Osteoblast (primary cell): ENCODE data around the gene CD70. TPM values are rescaled to one million over a fixed set of nuclear protein-coding genes. Genes with fewer than 3 reads are reported as not detected.
"Not testable (repeated sequence)": the region's sequence is repeated elsewhere in the genome, so short reads cannot be mapped to it uniquely, and the experiment has no call there.

Source experiments
- DNase-seq: peaks from one replicate; pipeline ENCODE4 v3.0.0; 2011; ENCODE audit warnings: low spot score, mixed read lengths; ENCODE audit not compliant: insufficient read length; ENCODE audit errors: missing footprints
- H2AFZ ChIP-seq: 2 replicates; pipeline ENCODE4 v1.6.0; 2011; ENCODE audit warnings: mild to moderate bottlenecking, low read length
- H3K27ac ChIP-seq: 2 replicates; pipeline ENCODE4 v1.5.1; 2011; ENCODE audit warnings: mild to moderate bottlenecking, low read depth, low read length, moderate library complexity
- H3K27me3 ChIP-seq: 2 replicates; pipeline ENCODE4 v1.6.0; 2012; ENCODE audit warnings: mild to moderate bottlenecking, control low read depth, inconsistent platforms, low read length, moderate library complexity; ENCODE audit not compliant: insufficient read depth
- H3K36me3 ChIP-seq: 2 replicates; pipeline ENCODE4 v1.5.1; 2011; ENCODE audit warnings: mild to moderate bottlenecking, low read length, control low read depth, moderate library complexity; ENCODE audit not compliant: insufficient read depth
- H3K4me1 ChIP-seq: 2 replicates; pipeline ENCODE4 v1.5.1; 2011; ENCODE audit warnings: mild to moderate bottlenecking, low read length, control low read depth, moderate library complexity; ENCODE audit not compliant: insufficient read depth
- H3K4me2 ChIP-seq: 2 replicates; pipeline ENCODE4 v1.6.0; 2011; ENCODE audit warnings: mild to moderate bottlenecking, low read length; ENCODE audit not compliant: insufficient read depth
- H3K4me3 ChIP-seq: fragments of 200-600 bp; sonication (generic); 3 replicates; pipeline ENCODE4 v1.5.1; 2012; ENCODE audit warnings: mild to moderate bottlenecking, low read length, inconsistent platforms; ENCODE audit not compliant: insufficient read depth
- H3K79me2 ChIP-seq: 2 replicates; pipeline ENCODE4 v1.6.0; 2012; ENCODE audit warnings: mild to moderate bottlenecking, low read length, control low read depth, inconsistent platforms; ENCODE audit not compliant: insufficient read depth
- H3K9me3 ChIP-seq: 2 replicates; pipeline ENCODE4 v1.5.1; 2011; ENCODE audit warnings: low read depth, low read length, control low read depth
- H4K20me1 ChIP-seq: 2 replicates; pipeline ENCODE4 v1.6.0; 2012; ENCODE audit warnings: mild to moderate bottlenecking, low read length, control low read depth; ENCODE audit not compliant: insufficient read depth
- total RNA-seq: library from RNA; depleted of rRNA; stranded (reverse); fragments of >200 nt; gene quantifications from 2 replicates; pipeline ENCODE4 v1.2.3, GENCODE V29; 2012
- TF ChIP-seq, protein P1 (sequence below): IDR thresholded peaks from 2 replicates; pipeline ENCODE4 v1.5.1; 2011; ENCODE audit warnings: mild to moderate bottlenecking, low read depth, low read length, moderate library complexity; ENCODE audit errors: extremely low read depth

The CD70 gene
- total RNA-seq, 1 donor = not detected

DNA sequence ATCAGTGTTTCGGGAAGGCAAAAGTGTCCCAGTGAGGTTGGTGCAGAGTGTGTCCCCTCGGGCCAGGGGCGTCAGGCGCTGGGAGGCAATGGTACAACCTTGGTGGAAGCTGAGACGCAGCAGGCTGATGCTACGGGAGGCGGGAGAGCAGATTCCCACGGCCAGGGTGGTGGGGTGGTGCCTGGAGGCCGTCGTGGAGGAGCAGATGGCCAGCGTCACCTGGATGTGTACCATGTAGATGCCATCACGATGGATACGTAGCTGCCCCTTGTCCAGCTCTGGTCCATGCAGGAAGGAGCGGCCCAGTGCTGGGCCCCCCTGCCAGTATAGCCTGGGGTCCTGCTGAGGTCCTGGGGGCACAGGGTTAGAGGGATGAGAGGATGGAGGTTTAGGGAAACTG, 4.9 kb downstream of the CD70 start:
- Histone ChIP-seq H3K27ac (no peak overlapping the region), H3K36me3 (no peaks in the 10 kb centered on the region), H3K27me3 (peaks cover 52% of the 10 kb centered on the region), H3K4me3 (no peak overlapping the region), H2AFZ (no peak overlapping the region), H3K9me3 (no peaks in the 10 kb centered on the region), H4K20me1 (no peaks in the 10 kb centered on the region), H3K4me1 (peaks cover 4% of the 10 kb centered on the region), H3K79me2 (no peaks in the 10 kb centered on the region), H3K4me2 (no peak overlapping the region)
- DNase-seq = no peak
- TF ChIP-seq, protein P1, sequence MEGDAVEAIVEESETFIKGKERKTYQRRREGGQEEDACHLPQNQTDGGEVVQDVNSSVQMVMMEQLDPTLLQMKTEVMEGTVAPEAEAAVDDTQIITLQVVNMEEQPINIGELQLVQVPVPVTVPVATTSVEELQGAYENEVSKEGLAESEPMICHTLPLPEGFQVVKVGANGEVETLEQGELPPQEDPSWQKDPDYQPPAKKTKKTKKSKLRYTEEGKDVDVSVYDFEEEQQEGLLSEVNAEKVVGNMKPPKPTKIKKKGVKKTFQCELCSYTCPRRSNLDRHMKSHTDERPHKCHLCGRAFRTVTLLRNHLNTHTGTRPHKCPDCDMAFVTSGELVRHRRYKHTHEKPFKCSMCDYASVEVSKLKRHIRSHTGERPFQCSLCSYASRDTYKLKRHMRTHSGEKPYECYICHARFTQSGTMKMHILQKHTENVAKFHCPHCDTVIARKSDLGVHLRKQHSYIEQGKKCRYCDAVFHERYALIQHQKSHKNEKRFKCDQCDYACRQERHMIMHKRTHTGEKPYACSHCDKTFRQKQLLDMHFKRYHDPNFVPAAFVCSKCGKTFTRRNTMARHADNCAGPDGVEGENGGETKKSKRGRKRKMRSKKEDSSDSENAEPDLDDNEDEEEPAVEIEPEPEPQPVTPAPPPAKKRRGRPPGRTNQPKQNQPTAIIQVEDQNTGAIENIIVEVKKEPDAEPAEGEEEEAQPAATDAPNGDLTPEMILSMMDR = no peak

DNA sequence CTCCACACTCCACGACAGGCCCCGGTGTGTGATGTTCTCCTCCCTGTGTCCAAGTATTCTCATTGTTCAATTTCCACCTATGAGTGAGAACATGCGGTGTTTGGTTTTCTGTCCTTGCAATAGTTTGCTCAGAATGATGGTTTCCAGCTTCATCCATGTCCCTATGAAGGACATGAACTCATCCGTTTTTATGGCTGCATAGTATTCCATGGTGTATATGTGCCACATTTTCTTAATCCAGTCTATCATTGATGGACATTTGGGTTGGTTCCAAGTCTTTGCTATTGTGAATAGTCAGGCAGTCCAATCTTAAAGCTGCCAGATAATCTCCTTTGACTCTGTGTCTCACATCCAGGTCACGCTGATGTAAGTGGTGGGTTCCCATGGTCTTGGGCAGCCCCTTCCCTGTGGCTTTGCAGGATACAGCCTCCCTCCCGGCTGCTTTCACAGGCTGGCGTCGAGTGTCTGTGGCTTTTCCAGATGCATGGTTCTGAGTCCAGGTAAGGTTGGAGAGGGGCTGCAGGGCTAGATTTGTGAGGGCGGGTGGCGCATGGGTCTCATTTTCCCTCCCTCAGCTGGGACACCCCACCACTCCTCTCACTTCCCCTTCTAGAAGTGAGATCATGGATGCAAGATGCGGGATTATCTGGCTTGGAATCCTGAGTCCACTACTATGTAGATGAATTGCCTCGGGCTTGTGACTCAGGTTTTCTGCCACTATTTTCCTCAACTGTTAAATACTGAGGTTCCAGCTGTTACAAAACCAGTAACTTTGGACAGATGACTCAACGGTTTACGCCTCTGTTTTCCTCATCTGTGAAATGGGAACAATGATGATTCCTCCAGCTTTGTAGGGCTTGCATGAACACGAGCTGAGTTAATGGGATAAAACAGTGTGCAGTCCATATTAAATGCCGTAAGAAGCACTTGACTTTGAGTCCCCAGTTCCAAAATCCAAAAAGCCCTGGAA, 8.2 kb downstream of the CD70 start:
- H3K27ac ChIP-seq, H3K4me3 ChIP-seq, H4K20me1 ChIP-seq, H3K9me3 ChIP-seq, DNase-seq, H2AFZ ChIP-seq, H3K36me3 ChIP-seq, H3K79me2 ChIP-seq, H3K4me2 ChIP-seq, H3K4me1 ChIP-seq: not testable (repeated sequence)
- peaks cover 20% of the 10 kb centered on the region for H3K27me3 ChIP-seq

DNA sequence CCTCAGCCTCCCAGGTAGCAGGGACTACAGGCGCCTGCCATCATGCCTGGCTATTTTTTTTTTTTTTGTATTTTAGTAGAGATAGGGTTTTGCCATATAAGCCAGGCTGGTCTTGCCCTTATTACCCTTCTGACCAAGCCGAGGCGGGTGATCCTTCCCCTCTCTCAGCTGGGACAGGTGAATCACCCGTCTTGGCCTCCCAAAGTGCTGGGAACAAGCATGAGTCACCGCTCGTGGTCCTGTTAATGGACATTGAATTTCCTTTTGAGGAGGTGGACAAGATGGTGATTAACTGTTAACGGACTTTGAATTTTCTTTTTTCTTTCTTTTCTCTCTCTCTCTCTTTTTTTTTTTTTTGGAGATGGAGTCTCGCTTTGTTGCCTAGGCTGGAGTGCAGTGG, 10.6 kb downstream of the CD70 start:
- H3K79me2 ChIP-seq = no peaks in the 10 kb centered on the region
- no peaks in the 10 kb centered on the region for H3K27me3 ChIP-seq
- no peak overlapping the region for H3K4me2 ChIP-seq
- H3K36me3 ChIP-seq = no peaks in the 10 kb centered on the region
- H4K20me1 ChIP-seq = no peaks in the 10 kb centered on the region
- TF ChIP-seq, protein P1 = no peak
- no peak overlapping the region for H2AFZ ChIP-seq
- peaks cover 3% of the 10 kb centered on the region for H3K4me1 ChIP-seq
- peak; percentile 87 for DNase-seq
- no peak overlapping the region for H3K4me3 ChIP-seq
- H3K9me3 ChIP-seq = no peaks in the 10 kb centered on the region
- no peak overlapping the region for H3K27ac ChIP-seq

DNA sequence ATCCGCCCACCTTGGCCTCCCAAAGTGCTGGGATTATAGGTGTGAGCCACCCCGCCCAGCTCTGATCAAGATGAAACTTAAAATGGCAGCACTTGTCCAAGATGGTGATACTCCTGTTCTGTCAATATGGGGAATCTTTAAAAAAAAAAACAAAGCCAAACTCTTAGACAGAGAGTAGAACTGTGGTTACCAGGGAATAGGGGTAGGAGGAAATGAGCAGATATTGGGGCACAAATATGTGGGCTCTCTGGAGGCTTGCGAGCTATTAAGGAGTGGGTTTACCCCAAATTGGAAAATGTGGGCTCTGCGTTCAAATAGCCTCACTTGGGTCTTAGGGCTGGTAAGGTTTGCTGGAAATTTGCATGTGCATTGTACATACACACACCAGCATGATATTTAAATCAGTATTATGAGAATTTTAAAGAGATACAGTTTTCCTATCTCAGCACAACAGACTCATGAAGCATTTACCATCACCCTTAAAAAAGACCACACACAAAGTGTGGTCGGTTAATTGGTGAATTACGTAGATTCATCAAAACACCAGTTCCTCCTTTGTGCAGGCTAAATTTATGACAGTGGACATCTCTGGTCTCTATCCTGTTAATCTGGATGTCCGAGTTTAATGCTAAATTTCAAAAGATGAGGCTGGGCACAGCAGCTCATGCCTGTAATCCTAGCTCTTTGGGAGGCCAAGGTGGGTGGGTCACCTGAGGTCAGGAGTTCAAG, 11.3 kb downstream of the CD70 start:
- Histone ChIP-seq H3K9me3 (no peaks in the 10 kb centered on the region), H2AFZ (no peak overlapping the region), H3K27ac (no peak overlapping the region), H4K20me1 (no peaks in the 10 kb centered on the region), H3K36me3 (no peaks in the 10 kb centered on the region), H3K4me1 (peaks cover 3% of the 10 kb centered on the region), H3K4me3 (no peak overlapping the region), H3K27me3 (no peaks in the 10 kb centered on the region), H3K4me2 (no peak overlapping the region), H3K79me2 (no peaks in the 10 kb centered on the region)
- no peak for DNase-seq
- TF ChIP-seq, protein P1 = no peak
